ENCODE results near the gene TEF.
A peak's percentile ranks its signal among the peaks of the same experiment; 100 is the strongest.

TEF gene

DNA sequence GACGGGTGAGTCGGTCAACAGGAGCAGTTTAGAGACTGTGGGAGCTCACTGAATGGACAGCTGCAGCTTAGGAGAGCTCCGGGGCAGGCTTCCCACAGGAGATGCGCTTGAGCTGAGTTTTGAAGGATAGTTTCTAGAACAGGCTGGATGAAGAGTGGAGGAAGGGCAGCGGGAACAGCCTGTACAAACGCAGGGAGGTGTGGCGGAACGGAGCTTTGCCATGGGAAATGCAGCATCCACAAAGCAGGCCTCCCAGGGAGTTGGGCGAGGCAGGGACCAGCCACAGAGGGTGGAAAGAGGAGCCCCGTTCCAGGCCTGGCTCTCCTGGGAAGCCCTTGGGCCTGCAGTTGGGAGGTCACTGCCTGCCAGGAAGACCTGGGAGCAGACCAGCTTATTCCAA is 26.8 kb upstream of the TEF start:
- no peak for DNase-seq (ENCODE audit: low read depth)

DNA sequence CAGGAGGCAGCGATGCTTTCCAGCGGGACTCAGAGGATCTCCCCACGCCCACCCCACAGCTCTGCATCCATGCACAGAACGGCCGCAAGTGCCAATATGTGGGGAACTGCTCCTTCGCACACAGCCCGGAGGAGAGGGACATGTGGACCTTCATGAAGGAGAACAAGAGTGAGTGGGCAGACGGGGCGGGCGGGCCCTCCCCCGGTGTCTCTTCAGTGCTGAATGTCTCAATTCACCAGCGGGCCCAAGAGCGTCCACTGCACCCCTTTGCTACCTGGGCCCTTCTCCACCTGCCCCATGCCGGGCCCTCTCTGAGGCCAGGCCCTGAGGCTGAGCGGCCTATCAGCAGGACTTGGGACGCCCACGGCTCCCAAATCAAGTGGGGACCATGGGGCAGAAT is 25.8 kb upstream of the TEF start:
- no peak for DNase-seq (ENCODE audit: low read depth)

DNA sequence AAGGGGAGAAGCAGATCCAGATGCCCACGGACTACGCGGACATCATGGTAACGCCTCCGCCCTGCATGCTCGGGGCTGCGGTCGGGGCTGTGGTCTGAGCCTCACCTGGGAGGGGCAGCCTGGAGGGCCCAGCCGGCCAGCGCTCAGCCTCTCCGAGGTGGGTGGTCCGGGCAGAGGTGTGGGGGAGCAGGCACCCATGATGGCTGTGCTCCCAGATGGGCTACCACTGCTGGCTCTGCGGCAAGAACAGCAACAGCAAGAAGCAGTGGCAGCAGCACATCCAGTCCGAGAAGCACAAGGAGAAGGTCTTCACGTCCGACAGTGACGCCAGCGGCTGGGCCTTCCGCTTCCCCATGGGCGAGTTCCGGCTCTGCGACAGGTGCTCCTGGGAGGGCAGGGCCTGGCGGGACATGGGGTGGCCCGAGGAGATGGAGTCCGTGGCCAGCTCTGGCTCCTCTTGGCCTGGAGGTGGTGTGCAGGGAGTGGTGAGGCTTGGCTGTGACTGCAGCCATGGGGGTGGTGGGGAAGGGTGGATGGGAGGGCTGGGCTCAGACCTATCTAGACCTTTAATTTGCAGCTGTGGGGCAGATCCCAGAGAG is 25.2 kb upstream of the TEF start:
- DNase-seq (ENCODE audit: low read depth) = no peak

DNA sequence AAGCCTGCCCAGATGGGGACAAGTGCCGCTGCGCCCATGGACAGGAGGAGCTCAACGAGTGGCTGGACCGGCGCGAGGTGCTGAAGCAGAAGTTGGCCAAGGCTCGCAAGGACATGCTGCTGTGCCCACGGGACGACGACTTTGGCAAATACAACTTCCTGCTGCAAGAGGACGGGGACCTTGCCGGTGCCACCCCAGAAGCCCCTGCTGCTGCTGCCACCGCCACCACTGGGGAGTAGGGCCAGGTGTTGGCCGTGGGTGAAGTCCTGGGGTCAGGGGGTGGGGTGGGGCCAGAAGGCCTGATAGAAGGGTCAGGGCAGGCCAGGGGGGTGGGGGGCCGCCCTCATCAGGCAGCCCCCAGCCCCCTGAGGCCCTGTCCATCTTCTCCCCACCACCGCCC is 24.6 kb upstream of the TEF start:
- DNase-seq (ENCODE audit: low read depth) = no peak

DNA sequence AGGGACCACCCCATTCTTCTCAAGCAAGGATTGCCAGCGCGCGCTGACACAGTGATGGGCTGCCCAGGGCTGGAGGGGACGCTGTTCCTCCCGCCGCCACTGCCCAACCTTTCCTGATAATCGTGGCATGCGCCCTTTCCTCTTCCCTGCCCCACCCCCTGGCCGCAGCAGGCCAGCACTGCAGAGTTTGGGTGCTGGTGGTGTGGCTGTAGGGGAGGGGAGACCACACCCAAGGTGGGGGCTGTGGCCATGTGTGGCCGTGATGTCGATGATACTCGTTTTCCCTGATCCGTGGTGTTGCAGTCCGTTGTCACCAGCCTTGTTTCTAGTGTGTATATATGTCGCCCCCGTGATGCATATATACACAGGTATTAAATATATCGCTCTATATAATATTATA is 22.8 kb upstream of the TEF start:
- DNase-seq (ENCODE audit: low read depth) = no peak

DNA sequence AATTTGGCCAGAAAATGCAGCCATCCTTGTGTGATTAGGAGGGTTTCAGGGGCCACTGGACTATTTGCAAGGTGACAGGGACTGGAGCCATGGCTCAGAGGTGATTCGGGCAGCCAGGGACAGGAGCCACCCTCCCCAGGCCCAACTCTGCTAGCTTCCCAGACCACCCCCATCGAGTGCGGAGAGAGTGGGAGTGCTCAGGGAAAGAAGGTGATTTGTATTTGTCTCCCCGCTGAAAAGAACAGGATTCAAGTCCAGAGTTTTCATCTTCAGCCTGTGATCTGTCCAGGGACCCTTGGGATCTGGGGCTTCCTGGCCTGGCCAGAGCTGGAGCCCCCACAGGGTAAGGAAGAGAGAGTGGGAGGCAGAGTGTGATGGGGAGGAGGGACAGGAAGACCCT is 22.4 kb upstream of the TEF start:
- no peak for DNase-seq (ENCODE audit: low read depth)

DNA sequence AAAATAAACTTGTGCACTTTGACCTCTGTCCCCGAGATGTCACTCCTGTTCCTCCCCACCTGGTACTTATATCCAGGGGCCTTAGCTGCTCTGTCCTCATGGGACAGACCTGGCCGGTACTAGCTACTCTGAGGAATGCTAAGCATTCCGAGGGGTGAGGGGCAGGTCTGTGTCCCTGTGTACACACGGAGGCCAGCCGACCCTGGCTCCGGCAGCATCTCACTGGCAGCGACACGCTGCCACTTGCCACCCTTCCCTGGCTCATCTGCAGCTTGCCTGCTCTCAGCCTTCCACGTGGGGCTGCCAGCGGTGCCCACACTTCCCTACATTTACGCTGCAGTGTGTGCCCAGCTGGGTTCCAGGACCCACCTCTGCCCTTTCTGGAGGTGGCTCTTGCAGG is 21.6 kb upstream of the TEF start:
- DNase-seq (ENCODE audit: low read depth) = no peak

DNA sequence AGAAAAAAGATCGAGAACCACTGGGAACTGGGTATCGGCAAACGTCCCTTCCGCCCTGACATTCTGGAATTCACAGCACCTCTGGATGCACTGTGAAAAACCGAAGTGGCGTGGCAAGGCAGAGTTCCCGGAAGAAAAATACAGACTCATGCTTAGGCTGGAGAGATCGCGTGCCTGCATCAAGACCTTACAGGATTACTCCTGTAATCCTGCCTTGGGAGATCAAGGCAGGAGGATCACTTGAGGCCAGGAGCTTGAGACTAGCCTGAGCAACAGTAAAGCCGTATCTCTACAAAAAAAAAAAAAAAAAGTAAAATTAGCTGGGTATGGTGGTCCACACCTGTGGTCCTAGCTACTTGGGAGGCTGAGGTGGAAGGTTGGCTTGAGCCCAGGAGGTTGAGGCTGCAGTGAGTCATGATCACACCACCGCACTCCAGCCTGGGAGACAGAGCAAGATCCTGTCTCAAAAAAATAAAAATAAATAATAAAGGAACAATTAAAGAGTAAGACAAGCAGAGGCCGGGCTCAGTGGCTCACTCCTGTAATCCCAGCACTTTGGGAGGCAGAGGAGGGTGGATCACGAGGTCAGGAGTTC is 19.9 kb upstream of the TEF start:
- no peak for DNase-seq (ENCODE audit: low read depth)

DNA sequence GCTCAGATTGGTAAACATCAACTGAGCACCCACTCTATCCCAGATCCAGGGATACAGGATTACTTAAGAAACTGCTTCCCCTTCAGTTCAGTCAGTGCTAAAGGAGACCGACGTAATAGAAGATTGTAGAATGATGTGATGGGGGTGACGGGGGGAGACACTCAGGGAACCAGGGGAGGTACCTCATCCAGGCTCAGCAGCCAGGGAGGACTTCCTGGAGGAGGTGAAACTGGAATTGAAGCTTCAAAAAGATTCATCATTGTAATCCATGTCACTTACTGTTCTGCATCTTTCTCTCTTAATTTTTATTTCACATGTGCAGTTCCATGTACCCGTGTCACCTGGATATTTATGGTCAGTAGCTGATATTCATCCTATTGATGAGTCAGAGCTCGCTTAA is 19.1 kb upstream of the TEF start:
- no peak for DNase-seq (ENCODE audit: low read depth)

DNA sequence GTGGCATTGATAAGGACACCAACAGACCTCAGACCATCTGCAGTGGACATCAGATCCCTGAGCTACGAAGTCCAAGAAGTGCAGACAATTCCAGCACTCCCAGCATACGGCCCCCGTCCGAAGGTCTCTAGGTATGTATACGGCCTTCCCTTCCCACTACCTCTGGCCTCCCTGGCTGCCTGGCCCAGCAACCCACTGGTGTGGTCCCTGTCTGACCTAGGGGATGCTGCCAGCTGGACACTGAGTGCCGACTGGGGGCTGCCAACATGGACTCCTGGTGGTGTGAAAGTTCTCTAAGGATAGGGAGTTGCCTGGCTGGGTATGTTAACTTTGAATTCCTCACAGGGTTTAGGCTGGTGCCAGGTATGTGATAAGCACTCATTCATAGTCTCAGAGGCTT is 17.5 kb upstream of the TEF start:
- no peak for DNase-seq (ENCODE audit: low read depth)

DNA sequence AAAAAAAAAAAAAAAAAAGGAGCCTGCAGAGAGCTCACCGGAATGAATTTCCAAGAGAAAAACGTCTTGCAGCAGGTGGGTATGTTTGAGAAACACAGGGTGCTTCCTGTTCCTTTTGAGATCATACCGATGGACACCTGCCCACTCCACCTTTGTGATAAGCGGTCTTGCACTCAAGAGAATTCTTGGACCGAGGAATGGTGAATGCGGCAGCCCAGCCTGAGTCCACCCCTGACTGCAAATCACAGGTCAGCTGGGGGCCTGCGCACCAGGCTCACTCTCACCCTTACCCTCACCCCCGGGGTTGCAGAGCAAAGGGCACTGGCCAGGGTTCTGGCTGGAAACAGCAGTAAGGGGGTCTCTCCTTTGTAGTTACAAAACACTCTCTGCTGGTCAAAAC is 16.8 kb upstream of the TEF start:
- DNase-seq (ENCODE audit: low read depth) = no peak

DNA sequence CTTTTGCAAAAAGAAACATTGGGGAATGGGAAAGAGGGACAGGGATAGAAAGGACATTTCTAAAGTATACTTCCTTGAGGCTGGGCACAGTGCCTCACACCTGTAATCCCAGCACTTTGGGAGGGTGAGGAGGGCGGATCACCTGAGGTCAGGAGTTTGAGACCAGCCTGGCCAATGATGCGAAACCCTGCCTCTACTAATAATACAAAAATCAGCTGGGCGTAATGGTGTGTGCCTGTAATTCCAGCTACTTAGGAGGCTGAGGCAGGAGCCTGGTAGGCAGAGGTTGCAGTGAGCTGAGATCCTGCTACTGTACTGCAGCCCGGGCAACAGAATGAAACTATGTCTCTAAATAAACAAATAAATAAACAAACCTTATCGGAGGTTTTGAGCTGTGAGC is 16.3 kb upstream of the TEF start:
- no peak for DNase-seq (ENCODE audit: low read depth)

DNA sequence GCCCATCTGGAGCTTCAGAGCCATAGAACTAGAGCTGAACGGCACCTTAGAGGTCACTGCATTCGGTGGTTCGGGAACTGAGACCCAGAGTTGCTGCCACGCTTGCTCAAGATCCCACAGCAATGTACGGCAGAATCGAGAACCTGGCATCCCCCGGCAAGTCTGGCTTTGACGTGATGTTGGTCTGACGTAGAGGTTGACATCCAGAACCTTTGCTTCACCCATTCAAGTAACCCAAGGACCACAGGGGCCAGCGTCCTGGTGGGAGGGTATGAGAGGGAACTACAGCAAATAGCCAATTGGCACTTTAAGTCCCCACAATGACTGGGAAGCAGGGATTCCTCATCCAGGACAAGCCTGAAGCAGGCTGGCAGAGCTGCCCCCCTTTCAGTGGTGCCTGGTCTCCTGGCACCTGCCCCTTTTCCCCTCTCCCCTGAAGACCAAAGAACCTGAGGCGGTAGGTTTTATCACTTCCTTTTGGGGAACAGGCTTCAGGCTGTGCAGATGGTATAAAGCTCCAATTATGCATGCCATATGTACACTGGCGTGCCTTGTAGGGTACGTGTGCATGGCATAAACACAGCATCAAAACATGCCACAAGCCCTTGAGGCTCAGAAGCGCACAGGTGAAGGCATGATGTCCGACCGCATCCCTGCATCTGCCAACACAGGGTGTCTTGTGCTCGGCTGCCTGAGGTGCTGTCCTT is 15.3 kb upstream of the TEF start:
- DNase-seq (ENCODE audit: low read depth) = no peak

DNA sequence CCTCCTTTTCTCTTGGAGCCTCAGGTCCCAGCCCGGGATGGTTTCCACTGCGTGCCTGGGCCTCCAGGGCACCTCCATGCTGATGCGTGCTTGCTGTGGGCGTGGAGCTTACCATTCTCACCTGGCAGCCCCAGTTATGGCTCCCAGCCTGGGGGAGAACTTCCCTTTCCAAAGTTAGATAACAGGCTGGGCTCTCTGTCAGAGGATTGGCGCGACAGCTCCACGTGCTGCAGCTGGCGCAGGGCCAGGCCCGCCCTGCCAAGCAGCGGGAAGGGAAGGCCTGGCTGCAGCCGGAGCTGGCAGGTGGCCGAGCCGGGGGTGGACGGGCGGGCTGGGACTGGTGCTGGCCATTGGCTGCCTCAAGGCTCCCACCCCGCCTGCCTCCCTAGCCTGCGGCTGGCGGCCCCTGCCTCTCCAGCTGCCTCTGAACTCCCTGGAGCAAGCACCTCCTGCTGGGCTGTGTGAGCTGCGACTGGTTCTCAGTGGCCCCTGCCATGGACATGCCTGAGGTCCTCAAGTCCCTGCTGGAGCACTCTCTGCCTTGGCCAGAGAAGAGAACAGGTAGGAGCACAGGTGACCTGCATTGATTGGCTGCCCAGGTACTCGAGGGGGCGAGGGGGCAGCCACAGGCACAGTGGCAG is 14.6 kb upstream of the TEF start:
- peak; percentile 96 for DNase-seq (ENCODE audit: low read depth)

DNA sequence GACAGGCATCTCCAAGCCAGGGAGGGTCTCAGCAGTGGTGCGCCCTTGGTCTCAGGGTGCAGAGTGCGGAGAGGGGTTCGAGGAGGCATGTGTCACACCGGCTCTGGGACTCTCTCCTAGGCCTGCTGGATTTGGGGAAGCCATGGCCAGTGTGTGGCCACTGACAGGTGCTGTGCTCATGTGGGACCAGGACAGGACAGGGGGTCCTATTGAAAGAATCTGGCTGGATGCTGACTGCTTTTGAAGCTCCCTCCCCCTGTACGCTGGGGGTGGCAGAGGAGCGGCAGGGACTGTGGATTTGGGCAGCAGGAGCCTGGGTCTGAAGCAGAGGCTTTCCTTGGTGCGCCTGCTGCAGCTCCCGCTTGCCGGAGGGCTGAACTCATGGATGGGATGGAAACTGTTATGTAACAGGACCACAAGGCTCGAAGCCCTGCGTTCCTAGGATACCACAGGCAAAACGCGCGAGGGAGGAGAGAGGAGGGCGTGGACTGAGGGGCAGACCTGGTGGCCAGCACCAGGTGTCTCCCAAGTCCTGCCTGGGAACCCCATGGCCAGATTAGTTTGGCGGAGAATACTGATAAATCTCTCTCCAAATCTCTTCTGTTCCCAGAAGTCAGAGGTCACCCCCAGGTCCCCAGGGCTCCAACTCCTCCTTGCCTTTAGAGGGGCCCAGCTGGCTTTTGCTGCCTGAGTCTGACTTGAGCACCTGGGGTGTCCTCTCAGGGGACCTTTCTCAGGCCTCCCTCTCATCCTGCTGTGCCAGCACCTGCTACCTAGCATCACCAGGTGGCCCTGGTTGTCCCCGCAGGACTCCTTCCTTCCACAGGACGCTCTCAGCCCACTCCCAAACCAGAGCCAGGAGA is 13.8 kb upstream of the TEF start:
- DNase-seq (ENCODE audit: low read depth) = no peak

DNA sequence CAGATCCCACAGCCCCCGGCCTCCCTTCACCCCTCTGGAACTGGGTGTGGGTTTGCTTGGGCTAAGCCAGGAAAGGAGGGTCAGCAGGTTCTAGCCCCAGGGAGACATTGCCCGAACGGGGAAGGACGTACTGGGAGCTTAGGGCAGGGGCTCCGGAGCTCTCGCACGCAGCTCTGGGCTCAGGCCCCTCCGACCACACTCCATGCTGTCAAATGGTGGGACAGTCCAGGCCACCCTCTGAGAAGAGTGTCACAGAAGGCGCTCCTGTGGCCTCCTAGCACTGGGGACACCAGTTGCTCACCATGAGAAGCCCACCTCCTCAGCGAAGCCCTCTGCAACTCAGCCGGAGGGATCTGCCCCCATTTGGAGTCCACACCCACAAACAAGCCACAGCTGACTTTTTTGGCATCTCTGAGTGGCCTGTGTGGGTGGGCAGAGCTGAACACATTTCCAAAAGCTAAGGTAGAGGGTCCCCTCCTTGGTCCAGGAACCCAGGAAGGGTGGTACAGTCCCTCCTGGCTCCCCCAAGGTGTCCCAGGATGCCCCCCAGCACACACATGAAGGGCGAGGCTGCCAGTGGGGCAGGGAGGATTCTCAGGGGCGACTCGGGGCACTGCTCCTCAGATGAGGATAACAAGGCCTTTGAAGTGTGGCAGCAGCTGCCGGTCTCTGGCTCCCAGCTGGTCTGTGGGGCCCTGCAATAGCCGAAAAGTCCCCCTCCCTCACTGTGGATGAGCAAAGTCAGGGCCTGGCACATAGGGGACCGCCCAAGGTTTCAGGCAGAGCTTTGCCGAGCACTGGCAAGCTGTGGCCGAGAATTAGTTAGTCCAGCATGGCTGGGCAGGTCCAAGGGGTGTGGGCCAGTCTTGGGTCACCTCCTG is 13.0 kb upstream of the TEF start:
- no peak for DNase-seq (ENCODE audit: low read depth)

DNA sequence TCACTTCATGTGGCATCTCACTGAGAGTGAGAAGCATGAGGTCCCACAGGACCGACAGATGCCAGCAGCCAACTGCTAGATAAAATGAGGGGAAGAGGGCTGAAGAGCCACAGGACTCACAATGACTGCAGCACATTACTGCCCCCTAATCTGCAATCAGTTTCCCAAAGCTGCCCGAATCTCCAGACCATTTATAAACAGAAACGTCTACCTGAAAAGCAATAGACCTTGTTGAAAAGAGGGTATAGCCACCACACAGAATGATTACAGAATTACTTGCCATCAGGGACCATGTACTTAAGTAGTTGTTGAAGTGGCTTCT is 12.4 kb upstream of the TEF start:
- no peak for DNase-seq (ENCODE audit: low read depth)

DNA sequence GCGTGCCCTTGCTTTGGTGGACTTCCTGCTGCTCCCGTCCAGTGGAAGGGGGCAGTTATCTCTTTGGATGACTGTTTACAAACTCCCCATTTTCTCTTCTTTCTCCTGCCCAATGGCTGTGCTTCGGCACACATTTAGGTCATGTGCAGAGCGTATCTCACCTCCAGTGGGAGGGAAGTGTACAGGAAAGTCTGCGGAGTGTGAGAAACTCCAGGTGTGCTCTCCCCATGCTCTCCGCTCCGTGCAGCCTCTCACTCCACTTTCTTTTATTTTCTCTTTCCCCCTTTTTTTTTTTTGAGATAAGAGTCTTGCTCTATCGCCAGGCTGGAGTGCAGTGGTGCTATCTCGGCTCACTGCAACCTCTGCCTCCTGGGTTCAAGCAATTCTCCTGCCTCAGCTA is 11.9 kb upstream of the TEF start:
- DNase-seq (ENCODE audit: low read depth) = no peak

DNA sequence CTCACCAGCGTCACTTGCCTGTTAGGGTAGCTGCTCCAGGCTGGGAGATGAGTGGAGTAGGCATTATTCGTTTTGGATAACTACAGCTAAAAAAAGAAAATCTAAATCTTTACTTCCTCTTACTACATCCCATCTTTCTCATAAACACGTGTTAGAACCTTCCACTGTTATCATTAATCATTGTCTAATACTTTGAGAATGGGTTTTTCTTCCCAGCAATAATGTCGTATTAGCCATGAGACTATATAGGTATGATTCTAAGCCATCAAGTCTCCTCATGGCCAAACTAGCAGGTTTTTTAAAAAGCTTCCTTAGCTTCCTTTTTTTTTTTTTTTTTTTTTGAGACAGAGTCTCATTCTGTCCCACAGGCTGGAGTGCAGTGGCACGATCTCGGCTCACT is 3.9 kb upstream of the TEF start:
- DNase-seq (ENCODE audit: low read depth) = no peak

DNA sequence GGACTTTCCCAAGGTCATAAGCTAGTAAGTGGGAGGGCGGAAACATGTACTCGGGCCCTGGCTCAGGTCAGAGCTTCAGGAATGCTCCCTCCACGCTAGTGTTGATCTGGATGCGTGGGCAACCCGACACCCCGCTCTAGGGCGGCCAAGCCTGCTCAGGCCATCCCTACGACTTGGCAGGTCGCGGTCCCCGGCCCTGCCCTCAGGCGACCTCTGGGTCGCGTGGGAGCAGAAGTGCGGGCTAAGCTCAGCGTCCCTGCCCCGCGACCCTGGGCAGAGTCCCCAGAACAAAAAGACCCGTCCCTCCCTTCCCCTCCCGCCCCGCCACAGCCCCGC is 781 bp upstream of the TEF start:
- peak; percentile 72 for DNase-seq (ENCODE audit: low read depth)

DNA sequence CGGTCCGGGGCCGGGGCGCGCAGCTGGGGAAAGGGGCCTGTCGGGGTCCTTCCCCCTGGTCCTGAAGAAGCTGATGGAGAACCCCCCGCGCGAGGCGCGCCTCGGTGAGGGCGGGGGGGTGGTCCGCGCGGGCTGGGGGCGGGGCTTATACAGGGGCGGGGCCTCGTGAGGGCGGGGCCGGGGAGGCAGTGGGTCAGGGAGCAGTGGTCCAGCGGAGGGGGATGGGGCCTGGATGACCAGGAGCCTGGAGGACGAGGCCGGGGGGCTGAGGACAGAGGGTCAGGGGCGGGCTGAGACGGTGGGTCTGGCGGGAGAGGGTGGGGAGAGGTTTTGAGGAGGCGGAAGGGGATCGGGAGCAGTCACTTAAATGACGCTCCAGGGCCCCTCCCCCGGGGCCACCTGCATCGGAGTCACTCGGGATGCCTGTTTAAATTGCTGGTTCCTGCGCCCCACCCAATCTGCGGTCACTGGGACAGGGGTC is 396 bp downstream of the TEF start:
- DNase-seq (ENCODE audit: low read depth) = no peak

DNA sequence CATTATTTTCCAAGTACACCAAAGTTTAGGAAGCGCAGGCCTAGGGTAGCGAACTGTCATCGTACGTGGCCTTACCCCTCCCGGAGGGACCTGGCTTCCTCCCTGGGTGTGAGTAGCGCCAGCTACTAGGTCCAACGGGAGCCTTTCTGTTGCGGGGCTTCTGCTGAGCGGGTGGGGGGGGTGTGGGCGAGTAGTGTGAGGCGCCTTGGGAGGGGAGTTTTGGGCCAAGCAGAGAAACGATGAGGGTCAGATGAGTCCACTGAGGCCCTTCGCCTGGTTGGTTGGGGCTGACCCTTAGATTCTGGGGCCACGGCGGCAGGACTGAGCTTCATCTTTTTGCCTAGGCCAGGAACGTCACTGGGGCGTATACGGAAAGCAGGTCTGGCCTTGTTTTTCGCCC is 868 bp downstream of the TEF start:
- no peak for DNase-seq (ENCODE audit: low read depth)
